ENCODE results near the gene NUP210L. TPM values are rescaled to one million over a fixed set of nuclear protein-coding genes. Genes with fewer than 3 reads are reported as not detected.
A peak's percentile ranks its signal among the peaks of the same experiment; 100 is the strongest.

NUP210L gene
- total and polyA plus RNA-seq, 9 of the 15 experiments (the other 6 are each of a cell fraction or from before 2014, with no cell fraction given), result 0.01 to 0.04 TPM; not detected in 7

GRCh38 chr1:153958111-153958960 lies 196.5 kb downstream of the NUP210L start, which contains the start of gene CRTC2 (continued):
- TF ChIP-seq ZNF766 (CRISPR knock-in tag; conservative IDR thresholded peaks at IDR 0.05), result peak; percentile 98
- no peak for TF ChIP-seq CTCFL (IDR thresholded peaks at IDR 0.05; ENCODE audit: borderline replicate concordance, insufficient read depth, low read depth, low read length, poor library complexity, severe bottlenecking)
- no peak for TF ChIP-seq RBM15 (IDR thresholded peaks at IDR 0.05; ENCODE audit: insufficient read depth, low read length)
- TF ChIP-seq UBTF (IDR thresholded peaks at IDR 0.05; ENCODE audit: borderline replicate concordance in 1 of 2, low read depth in 2 of 2, low read length in 2 of 2), result peak; percentile 36 to 60; a peak in 1 of 4 replicates
- peak; percentile 27; the same call in 1 of the 2 replicates for TF ChIP-seq CHD2 (IDR thresholded peaks at IDR 0.05; ENCODE audit: low read depth, low read length)
- TF ChIP-seq ZBTB2 (IDR thresholded peaks at IDR 0.05), result no peak
- peak; percentile 72 for TF ChIP-seq ARID4B (CRISPR knock-in tag; IDR thresholded peaks at IDR 0.05)
- TF ChIP-seq KDM4B (IDR thresholded peaks at IDR 0.05; ENCODE audit: borderline replicate concordance in 2 of 2, low read depth in 1 of 2), result peak in 1 of 2 experiments; percentile 78; a peak in 1 of 4 replicates
- TF ChIP-seq ZFX (CRISPR knock-in tag; IDR thresholded peaks at IDR 0.05), result peak; percentile 96
- TF ChIP-seq ZNF239 (CRISPR knock-in tag; IDR thresholded peaks at IDR 0.05), result peak; percentile 29; the same call in 1 of the 2 replicates
- TF ChIP-seq KLF13 (tag; IDR thresholded peaks at IDR 0.05; ENCODE audit: borderline replicate concordance, low read depth), result no peak
- no peak for TF ChIP-seq KDM1A (IDR thresholded peaks at IDR 0.05)
- peak; percentile 83 for TF ChIP-seq MEIS2 (IDR thresholded peaks at IDR 0.05; ENCODE audit: partially characterized antibody)
- TF ChIP-seq PHF20 (IDR thresholded peaks at IDR 0.05; ENCODE audit: partially characterized antibody), result peak; percentile 69

Data from K562 (cell line).